NCI-H1930 (cell line): ENCODE measurements around the gene BUB3.

ENCODE experiments used
- DNase-seq, 2 experiments: peaks; one replicate each; lab custom pipeline; 2025; lab: John Stamatoyannopoulos, UW

BUB3 gene

DNA sequence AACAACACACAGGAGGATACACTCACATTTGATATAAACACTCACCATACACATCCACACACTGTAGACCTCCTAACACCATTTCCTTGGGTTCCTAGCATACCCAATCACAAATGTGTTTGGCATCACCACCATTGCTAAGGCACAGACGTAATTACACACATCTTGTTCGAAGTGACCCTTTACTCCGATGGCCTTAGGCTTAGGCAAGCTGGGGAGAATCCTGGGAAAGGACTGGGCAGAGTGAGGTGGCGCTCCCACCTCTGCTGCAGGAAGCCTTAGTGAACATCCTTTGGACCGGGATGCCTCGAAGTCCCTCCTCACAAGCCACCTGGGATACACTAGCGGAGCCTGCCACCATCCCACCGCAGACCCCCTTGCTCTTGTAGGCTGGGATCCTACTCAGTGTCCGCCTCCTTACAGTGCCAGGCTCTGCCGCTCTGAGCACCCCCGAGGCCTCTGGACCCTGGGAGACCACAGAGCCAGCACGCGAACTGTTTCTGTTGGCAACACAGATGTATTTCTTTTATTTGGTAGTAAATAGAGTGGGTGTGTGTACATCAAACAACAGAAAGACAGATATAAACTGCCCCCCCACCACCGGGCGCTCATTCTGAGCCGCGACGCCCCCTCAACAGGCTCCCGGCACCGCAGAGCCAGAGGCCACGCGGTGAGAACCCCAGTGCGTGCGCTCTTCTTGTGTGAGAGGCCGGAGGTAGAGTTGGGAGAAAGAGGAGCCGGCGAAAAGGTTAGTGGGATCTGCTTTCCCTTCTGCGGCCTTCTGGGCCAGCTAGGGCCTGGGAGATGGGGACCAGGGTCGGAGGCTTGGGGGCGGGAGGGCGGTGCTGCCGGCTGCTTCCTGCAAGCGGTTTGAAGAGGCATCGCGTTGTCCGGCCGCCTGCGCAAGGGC is 12.2 kb upstream of the BUB3 start:
- no peak for DNase-seq

DNA sequence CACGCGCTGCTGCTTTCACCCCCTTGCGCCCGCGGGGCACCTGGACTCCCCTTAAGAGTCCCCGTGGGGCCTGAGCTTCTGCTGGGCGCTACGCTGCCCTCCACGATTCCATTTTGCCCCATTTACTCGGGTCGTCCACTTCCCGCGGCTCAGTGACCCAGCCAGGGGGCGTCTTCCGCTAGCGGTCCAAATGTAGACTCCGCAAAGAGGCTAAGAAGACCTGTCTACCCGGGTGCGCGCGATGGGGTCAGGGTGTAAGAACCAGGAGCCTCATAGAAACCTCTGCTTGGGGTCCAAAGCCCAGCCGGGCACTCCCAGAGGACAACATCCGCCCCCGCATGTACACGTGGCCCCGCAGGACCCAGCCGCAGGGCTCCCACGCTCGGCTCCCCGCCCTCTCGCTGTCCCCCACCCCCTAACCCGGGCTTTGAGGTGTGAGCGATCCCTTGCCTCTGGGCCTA is 11.5 kb upstream of the BUB3 start:
- no peak for DNase-seq

DNA sequence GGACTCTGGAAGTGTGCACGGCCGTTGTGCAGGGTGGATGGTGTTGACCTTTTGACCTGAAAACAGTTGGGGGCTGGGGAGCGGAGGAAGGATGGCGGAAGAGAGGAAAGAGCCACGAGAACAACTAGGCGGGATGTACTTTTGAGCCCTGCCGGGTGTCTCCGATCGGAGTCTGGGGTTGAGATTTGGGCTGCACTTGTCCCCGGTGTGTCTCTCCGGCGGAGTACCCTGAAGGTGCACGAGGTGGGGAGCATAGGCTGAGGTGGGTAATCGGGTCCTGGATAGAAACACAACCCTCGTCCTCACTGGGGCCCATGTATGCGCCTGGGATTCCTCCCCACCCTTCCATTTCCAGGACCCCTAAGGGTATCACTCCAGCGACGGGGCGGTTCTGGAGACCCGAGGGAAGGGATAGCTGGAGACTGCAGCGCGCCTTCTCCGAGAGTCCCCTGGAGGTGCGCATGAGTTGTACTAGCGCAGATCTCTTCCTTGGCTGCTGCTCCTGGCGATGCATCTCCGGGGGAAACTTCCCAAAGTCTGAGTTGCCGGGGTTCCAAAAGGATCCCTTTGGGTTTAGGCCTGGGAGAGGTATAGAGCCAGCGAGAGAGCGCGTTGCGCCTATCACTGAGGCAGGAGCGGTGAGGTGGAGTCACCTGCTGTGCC is 10.9 kb upstream of the BUB3 start:
- DNase-seq: no peak

DNA sequence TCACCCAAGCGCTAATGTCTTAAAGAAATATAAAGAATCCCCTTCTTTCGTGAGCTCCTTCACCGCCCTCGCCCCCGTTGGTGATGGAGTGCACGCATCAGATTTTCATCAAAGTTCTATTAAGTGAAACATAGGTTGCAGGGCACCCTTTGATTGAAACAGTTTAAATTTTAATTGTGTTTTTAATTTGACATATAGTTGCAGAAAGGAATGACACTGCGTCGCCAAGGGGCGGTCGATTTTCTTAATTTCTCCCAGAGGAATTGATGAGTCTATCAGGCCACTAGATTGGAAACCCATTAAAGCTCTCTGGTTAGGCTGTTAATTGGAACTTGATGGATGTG is 10.4 kb upstream of the BUB3 start:
- DNase-seq: no peak

DNA sequence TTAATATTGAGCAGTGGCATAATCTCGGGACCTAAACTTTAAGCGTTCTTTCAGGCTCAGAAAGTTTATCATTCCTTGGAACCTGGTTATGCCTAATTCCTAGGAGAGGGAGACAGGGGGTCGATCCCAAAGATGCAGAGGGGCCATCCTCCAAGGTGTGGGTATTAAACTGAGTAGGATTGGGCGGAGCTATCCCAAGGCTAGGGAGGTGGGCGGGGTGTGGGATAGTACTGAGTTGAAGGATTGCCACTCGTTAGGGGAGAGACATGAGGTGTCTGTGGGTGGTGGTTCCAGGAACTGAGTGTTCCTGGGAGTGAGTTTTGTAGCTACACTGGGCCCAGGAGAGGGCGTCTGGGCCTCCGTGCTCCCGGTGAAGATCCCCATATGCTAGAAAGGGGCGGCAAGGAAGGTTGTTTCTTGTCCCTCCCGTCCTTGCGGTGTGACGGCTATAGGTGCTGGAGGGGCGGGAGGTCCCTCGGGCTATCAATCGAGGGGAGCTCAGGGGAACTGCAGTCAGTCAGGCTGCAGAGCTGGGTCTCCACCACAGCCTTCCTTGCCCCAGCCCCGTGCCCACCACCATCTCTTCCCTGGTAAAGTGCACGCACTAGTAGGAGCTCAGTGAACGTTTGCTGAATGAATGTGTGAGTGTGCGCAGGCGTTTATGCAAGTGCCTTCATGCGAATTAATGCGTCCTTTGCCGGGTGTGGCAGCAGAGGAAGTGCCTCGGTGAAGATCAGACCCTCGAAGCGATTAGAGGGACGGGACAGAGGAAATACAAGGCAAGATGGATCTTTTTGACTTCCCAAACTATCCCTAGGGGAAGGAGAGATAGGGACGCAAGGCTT is 9.3 kb upstream of the BUB3 start:
- no peak for DNase-seq

DNA sequence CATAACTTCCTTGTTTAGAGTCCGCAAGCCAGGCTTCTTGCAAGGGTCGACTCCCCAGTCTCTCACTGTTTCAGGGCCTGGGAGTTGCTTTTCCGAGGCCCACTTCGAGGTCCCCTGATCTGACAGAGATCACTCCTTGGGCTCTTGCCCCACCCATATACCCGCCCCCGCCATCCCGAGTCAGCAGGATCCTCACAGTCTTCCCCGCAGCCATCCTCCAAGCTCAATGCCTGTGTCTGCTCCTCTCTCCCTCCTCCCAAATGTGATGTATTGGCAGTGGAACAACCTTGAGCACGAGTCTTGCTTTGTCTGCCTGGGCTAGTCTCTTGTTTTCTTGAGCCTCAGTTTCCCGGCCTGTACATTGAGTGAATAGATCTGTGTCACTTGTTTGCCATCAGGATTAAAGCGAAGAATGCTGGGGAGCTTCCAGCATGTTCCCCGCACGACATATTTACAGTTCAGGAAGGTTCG is 8.6 kb upstream of the BUB3 start:
- no peak for DNase-seq

DNA sequence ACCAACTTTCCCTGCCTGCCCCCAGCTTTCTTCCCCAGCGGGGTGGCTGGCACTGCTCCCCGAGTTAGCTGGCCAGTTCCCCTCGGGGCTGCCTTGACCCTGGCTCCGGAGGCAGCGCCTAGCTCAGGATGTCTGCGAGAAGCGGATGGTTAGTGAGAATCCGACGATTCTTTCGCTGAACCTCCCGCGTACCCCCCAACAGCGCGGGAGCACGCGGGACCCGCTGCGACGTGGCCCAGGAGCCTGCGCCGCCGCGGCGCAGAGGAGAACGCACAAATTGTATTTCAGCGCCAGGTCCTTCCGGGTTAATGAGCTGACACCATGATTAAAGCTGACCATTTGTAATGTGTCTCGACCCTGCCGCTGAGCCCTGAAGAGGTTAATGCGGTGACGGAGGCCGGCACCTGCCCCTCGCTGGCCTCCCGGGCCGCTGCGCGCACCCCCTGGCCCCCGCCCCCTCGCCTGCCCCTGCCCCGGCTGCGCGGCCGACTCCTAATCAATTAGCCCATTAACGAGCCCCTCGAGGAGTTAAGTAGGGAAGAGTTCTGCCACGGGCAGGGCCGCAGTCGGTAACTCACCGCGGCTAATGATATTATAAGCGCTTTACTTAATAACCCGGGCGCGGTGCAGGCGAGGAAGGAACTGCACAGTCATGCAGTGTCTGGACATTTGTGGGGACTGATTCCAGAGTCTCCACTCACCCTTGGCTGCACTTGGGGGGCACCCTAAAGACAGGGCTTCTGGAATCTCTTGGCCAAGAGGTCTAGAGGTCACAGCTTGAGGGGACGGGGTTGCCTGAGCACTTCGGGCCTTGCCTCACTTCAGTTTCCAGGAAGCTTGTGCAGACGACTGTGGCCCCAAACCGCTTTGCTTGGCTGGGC is 7.9 kb upstream of the BUB3 start:
- DNase-seq: no peak

DNA sequence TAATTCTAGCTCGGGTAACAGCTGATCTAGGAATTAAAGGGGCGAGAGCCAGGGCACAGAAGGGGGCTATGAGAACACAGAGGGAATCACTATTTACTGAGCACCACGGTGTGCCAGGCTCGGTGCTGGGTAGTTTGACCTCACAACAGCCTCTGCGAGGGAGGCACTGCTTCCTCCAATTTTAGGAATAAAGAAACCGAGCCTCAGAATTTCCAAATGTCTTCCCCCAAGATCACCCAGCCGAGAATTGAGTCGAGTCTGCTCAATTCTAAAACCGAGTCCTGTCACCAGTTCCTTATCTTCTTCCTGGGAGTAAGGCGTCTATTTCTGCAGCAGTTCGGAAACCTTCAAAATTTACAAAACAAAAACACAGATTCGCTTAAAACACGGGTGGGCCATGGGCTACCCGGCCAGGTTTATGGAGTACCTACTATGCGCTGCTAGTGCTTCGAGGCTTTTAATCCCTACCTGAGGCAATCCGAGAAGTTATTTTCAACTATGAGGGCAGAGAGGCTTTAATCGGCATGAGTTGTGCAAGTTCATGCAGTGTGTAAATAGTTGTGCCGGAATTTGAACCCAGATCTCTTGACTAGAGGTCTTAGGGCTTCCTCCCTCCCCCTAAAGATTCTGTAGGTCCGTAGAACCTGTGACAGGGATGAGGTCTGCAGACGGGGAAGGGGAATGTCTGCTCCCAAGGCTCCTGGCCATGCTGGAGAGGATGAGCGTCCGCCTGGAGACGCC is 7.1 kb upstream of the BUB3 start:
- DNase-seq: no peak

DNA sequence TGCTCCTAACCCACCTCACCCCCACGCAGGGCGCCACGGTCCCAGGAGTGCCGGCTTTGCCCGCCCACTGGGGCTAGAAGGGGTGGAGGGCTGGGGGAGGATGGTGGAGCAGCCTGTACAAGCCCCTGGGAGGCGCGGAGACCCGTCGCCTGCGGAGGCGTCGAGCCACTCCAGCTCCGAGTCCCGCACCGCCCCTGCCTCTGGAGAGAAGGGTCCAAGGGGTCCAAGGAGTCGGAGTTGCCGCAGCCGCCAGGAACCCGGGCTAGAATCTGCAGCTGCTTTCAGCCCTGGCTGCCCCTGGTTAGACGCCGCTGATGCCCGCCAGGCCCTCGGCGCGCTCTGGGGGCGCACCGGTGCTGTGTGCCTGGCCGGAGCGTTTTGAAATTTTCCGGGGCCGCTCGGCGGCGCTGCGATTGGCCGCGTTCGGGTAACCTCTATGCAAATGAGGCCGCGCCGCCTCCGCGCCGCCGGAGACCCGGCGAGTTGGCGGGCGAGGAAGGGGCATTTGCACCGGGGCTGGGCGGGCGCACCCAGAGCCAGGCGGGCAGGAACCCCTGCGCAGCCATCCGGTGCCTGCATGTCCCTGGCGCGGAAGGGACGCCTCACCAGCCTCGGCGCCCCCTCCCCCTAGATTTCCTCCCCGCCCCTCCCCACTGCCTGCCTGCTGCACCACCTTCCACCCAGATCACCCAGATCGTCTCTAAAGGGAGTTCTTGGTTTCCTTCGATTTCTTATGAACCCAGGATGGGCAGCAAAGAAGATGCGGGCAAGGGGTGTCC is 6.4 kb upstream of the BUB3 start, which contains the start of gene HMX2:
TSS of gene HMX2 (plus strand) at position 502 of the 779 bp plus-strand sequence. CDS start at position 745, 243 bp downstream.
- peak; percentile 66 to 75 for DNase-seq

DNA sequence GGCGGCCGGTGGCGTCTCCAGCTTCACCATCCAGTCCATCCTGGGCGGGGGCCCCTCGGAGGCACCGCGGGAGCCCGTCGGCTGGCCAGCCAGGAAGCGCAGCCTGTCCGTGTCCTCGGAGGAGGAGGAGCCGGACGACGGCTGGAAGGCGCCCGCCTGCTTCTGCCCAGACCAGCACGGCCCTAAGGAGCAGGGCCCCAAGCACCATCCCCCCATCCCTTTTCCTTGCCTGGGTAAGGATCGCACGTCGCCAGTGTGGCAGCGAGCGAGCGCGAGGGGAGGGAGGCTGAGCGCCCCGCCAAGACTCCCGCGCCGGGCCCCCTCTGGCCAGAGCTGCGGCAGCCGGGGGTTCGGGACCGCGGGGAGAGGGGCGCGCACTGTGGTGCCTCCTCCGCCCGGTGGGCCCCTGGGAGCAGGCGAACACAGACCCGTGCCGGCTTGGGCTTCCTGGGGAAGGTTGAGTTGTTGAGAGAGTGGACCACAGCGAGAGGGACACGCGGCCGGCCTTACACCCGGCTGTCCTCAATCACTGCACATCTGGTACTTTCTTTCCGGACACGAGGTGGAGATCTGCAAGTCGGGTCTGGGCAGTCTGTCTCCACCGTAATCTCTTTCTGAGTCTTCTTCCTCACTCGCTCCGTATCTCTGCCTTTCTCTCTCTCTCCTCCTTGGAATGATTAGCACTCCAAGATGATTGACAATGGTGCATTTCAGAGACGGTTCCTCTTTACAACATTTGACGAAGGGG is 5.6 kb upstream of the BUB3 start:
- no peak for DNase-seq

DNA sequence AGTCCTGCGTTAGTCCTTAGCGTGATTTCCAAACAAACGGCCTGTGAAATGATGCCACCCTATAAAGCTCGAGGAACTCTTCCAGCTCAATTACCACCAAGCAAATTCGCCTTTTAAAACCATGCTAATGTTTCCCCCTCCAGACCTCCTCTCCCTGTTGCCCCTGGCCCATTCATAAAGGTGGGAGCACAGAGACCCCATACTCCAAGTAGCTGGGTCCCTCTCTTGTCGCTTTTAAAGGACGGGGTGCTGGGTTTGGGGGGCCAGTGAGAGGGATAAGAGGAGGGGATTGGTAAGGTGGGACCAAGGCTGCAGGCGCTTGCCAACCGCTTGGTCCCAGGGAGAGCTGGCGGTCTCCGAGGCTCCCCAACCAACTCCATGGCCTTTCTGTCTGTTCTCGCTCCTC is 5.0 kb upstream of the BUB3 start:
- DNase-seq: no peak

DNA sequence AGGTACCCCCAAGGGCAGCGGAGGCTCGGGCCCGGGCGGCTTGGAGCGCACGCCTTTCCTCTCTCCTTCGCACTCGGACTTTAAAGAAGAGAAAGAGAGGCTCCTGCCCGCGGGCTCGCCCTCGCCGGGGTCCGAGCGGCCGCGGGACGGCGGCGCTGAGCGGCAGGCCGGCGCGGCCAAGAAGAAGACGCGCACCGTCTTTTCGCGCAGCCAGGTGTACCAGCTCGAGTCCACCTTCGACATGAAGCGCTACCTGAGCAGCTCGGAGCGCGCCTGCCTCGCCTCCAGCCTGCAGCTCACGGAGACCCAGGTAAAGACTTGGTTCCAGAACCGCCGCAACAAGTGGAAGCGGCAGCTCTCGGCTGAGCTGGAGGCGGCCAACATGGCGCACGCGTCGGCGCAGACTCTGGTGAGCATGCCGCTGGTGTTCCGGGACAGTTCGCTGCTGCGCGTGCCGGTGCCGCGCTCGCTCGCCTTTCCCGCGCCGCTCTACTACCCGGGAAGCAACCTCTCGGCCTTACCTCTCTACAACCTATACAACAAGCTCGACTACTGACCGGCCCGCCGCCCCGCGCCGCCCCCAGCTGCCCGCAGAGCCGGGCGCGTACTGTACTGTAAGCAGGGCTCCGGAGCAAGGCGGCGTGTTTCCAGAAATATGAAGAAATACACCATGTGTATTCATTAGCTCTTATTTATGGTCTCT is 4.5 kb upstream of the BUB3 start:
- DNase-seq: no peak

DNA sequence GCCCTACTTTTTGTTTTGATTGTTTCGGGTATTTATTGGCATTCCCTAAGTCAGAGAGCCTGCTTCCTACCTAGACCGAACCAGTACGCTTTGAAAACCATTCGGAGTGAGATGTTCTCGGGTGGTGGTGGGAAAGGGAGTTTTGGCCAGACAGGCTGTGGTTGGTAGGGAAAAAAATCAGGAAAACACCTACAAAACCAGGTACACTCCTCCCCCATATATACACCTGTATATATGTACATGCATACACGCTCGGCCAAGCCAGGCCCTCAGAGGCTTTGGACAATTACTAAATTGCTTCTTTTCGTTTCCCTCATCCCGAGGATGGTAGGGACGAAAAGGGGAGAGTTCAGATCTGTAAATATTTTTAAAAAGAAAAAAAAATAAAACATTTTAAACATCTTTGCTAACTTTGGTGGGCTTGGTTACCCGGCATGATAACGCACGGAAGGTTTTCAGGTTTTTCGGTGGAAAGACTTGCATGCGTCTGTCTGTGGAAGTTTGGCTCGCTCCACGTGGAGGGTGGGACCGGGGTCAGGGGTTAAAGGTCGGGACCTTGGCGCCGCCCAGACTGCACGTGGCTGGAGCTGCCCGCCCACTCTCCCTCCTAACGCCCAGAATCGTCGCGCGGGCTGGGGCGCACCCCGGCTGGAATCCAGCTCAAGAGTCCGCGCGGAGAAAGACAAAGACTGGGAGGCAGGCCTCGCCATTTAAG is 3.8 kb upstream of the BUB3 start:
- DNase-seq: no peak

DNA sequence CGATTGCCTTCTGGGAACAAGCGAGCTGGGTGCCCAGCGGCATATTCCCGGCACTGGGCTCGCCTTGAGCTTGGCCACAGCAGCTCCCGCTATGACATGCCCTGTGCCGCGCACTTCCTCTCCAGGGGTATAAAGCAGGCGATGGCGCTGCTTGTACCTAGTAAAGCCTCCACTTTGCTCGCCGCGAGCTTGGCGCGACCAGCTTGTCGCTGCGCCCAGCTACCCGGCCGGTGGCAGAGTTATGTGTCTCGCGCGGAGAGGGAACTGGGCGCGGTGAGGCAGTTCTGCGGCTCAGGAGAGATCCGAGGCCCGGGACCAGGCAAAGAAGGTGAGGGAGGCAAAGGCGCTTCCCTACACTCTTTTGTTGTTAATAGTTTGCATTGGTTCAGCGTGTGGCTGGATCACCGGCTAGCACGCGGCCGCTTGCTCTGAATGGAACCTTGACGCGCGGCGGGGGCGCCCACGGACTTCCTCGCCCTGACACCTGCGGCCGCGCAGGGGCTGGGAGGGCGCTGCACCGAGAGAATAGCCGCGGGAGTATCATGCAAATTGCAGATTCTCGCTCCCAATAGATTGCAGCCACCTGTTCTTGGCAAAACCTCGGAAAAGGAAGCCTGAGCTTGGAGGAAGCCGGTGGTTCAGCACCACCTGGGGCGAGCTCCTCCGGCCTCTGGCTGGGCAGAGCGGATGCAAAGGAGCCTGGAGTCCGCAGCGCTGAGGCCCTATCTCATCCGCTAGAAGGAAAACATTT is 3.0 kb upstream of the BUB3 start:
- no peak for DNase-seq

DNA sequence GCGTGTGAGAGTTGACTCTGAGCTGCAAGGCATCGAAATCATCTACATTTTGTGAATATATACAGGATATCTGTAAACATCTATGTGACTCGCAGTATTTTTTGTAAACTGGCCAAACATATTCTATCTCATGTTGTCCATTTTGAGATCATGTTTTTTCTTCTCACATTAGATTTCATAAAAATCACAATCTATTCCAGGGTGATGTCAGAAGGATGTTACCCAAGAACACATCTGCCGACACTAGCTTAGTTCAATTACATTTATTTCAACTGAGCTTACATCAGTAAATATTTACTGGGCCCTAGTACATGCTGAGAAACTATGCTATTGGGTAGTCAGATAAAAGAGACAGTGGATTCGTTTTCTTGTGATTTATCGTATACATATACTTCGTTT is 2.5 kb upstream of the BUB3 start:
- DNase-seq: peak in 1 of 2 experiments; percentile 22

DNA sequence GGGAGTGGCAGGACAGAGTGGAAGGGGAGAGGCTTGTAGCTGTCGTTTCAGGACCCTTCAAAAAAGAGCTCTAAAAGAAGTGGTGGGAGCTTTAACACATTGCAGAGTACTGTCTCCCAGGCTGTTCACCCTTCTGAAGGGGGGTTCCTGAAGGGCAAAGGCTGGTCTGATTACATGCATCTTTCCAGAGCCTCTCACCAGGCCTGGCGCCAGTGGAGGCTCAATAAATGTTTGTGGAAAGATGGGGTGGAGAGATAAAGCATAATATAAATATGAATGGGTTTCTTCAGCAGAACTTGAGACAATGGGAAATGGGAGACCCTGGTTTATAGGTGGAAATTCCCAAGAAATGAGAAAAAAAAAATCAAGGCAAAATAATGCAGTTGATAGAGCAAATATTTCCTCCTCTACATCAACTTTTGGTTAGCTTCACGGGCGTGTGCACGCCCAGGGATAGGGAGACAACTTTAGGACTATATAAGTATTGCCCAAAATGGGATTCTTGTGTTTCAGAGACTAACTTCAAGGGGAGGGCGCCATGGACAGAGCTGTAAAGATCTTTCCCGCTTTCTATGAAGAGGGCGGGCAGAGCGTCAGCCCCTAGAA is 613 bp upstream of the BUB3 start:
- DNase-seq: no peak
